MM.1S (cell line): ENCODE measurements around the gene RETNLB.

ENCODE experiments used
- EZH2 ChIP-seq: fragments of 300-600 bp; sonication (generic); optimal IDR thresholded peaks from 2 replicates; pipeline ENCODE3; 2017; ENCODE audit warnings: low read depth, mild to moderate bottlenecking, antibody characterized with exemption, low read length, mixed read lengths
- EZH2phosphoT487 ChIP-seq: fragments of 300-600 bp; sonication (generic); IDR thresholded peaks from 2 replicates; pipeline ENCODE4 v1.6.1; 2018; ENCODE audit warnings: antibody characterized with exemption, low read length
- TF ChIP-seq, protein P1 (sequence below): fragments of 300-600 bp; sonication (generic); IDR thresholded peaks from 2 replicates; pipeline ENCODE4 v1.5.1; 2016; ENCODE audit warnings: antibody characterized with exemption, low read length, mixed read lengths

GRCh38 chr3:108719178-108719806, 37.9 kb downstream of the RETNLB start:
- TF ChIP-seq, protein P1, sequence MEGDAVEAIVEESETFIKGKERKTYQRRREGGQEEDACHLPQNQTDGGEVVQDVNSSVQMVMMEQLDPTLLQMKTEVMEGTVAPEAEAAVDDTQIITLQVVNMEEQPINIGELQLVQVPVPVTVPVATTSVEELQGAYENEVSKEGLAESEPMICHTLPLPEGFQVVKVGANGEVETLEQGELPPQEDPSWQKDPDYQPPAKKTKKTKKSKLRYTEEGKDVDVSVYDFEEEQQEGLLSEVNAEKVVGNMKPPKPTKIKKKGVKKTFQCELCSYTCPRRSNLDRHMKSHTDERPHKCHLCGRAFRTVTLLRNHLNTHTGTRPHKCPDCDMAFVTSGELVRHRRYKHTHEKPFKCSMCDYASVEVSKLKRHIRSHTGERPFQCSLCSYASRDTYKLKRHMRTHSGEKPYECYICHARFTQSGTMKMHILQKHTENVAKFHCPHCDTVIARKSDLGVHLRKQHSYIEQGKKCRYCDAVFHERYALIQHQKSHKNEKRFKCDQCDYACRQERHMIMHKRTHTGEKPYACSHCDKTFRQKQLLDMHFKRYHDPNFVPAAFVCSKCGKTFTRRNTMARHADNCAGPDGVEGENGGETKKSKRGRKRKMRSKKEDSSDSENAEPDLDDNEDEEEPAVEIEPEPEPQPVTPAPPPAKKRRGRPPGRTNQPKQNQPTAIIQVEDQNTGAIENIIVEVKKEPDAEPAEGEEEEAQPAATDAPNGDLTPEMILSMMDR: no peak
- TF ChIP-seq EZH2 (no peak), EZH2phosphoT487 (no peak)
